ENCODE data around the gene PRRT1. TPM values are rescaled to one million over a fixed set of nuclear protein-coding genes. Genes with fewer than 3 reads are reported as not detected.

The PRRT1 gene
- total RNA-seq, 2 donors from 2014 or later = 2.0 to 3.0 TPM

DNA sequence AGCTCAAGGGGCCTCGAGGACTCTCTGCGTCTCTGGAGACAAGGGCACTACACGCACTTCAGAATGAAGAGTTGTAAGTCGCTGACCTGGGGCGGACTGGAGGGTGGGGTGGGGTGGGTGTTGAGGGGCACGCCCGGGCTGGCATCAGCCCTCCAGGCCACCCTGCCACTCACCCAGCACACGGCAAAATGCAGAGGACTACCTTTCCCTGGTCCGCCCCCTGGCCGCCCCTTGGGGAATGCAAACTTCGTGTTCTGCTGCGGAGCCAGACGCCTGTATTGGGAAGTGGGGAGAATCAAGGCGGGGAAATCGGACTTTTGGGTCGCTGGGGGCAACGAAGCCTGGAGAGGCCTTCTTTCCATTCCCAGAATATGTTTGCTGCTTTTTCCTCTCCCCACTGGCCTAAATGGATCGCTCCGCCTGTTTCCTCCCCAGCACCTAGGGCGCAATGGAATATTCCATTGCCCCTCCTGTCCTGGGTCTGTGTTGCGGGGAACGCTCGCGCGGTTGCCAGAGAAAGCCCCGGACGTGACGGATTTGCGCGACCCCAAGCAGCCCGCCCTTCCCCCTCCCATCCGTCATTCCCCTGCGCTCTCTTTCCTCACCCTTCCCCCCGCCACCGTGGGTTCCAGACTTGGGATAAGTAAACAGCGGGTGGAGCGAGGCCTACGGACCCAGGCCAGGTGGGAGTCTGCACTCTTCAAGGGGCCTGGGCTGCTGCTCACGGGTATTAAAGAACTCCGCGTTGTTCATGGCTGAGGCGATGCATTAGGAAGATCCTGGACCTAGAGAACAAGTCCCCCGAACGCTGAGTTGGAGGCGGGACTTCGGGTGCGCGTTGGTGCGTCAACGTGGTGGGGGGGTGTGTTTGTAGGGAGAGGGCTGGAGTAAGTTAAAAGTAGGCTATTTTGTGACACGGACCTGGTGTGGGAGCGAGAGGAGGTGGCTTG, 2.1 kb upstream of the PRRT1 start, which contains the start of gene PPT2:
PPT2 (plus strand) TSS at position 578 of the 950 bp plus-strand sequence. CDS start 454 bp downstream, outside the sequence.
- Mint-ChIP-seq H3K4me1 (peaks cover 40% of the 10 kb centered on the region), H3K36me3 (ENCODE audit: low read depth) (peaks cover 35% of the 10 kb centered on the region), H3K9me3 (peaks cover 11% of the 10 kb centered on the region), H3K27me3 (ENCODE audit: insufficient read depth) (peaks cover 27% of the 10 kb centered on the region), H3K4me3 (peak within 1 kb of the TSS; percentile 97), H3K27ac (peak within 1 kb of the TSS; percentile 98)
- DNase-seq = peak; percentile 95
- Histone ChIP-seq H3K36me3 (ENCODE audit: control insufficient read depth, insufficient read depth, low read length) (peaks cover 34% of the 10 kb centered on the region), H3K4me1 (ENCODE audit: control insufficient read depth, insufficient read depth, low read length) (peaks cover 11% of the 10 kb centered on the region), H3K9ac (ENCODE audit: extremely low read depth, low read length, poor library complexity, severe bottlenecking) (peak within 1 kb of the TSS; percentile 94), H3K27ac (ENCODE audit: low read depth, low read length) (peak within 1 kb of the TSS; percentile 77), H3K27me3 (ENCODE audit: control insufficient read depth, insufficient read depth, low read length, poor library complexity, severe bottlenecking) (no peaks in the 10 kb centered on the region), H3K9me3 (ENCODE audit: control insufficient read depth, low read length) (peaks cover 16% of the 10 kb centered on the region), H3K4me3 (ENCODE audit: low read length) (peak within 1 kb of the TSS; percentile 98)
- WGBS, 2 experiments (ENCODE audit: insufficient coverage in 1 of 2, insufficient read length in 1 of 2) = 0% methylated on average over 13 to 50 of the region's 52 CpGs
- TF ChIP-seq, protein P1, sequence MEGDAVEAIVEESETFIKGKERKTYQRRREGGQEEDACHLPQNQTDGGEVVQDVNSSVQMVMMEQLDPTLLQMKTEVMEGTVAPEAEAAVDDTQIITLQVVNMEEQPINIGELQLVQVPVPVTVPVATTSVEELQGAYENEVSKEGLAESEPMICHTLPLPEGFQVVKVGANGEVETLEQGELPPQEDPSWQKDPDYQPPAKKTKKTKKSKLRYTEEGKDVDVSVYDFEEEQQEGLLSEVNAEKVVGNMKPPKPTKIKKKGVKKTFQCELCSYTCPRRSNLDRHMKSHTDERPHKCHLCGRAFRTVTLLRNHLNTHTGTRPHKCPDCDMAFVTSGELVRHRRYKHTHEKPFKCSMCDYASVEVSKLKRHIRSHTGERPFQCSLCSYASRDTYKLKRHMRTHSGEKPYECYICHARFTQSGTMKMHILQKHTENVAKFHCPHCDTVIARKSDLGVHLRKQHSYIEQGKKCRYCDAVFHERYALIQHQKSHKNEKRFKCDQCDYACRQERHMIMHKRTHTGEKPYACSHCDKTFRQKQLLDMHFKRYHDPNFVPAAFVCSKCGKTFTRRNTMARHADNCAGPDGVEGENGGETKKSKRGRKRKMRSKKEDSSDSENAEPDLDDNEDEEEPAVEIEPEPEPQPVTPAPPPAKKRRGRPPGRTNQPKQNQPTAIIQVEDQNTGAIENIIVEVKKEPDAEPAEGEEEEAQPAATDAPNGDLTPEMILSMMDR (conservative IDR thresholded peaks at IDR 0.05) = peak; percentile 63

DNA sequence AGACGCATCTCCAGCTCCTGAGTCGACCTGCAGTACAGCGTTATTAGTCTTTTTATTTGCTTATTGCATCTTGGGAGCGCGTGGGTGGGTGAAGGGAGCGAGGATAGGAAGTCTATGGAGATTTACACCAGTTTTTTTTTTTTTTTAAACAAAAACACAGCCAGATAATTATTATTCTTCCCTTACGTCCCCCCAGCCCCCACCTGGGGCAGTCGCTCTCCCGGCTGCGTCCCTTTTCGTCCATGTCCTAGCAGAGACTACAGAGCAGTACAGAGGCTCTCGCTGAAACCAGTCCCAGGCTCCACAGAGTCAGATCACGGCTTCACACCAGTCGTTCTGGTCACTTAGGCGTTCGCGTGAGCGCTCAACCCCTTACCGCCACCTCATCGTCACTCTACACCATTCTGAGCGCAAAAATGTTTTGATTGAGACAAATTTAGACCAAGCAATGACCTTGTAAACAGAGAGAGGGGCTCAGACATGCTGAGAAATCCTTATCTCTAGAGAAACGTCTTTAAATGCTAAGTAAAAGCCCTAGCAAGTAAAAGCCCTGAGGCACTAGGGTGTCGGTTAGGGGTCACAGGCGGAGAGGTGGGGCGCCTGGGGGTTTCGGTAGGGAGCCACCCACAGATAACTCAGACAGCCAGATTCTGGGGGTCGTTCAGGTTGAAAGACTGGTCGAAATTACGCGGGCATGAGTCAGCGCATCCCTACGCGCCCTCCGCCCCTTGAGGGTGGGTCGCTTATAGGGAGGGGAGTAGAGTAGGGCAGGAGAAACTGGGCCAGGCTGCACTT, 1.2 kb upstream of the PRRT1 start:
- Histone ChIP-seq H3K27me3 (ENCODE audit: control insufficient read depth, insufficient read depth, low read length, poor library complexity, severe bottlenecking) (no peaks in the 10 kb centered on the region), H3K36me3 (ENCODE audit: control insufficient read depth, insufficient read depth, low read length) (peaks cover 25% of the 10 kb centered on the region), H3K9me3 (ENCODE audit: control insufficient read depth, low read length) (peaks cover 10% of the 10 kb centered on the region), H3K27ac (ENCODE audit: low read depth, low read length) (peak overlapping the region; percentile 77), H3K9ac (ENCODE audit: extremely low read depth, low read length, poor library complexity, severe bottlenecking) (peak overlapping the region; percentile 94), H3K4me1 (ENCODE audit: control insufficient read depth, insufficient read depth, low read length) (peaks cover 11% of the 10 kb centered on the region), H3K4me3 (ENCODE audit: low read length) (peak overlapping the region; percentile 98)
- Mint-ChIP-seq H3K36me3 (ENCODE audit: low read depth) (peaks cover 26% of the 10 kb centered on the region), H3K27me3 (ENCODE audit: insufficient read depth) (peaks cover 32% of the 10 kb centered on the region), H3K4me1 (peaks cover 38% of the 10 kb centered on the region), H3K4me3 (peak overlapping the region; percentile 97), H3K27ac (peak overlapping the region; percentile 98), H3K9me3 (peaks cover 7% of the 10 kb centered on the region)
- 2 to 9% methylated on average over 22 to 35 of the region's 35 CpGs for WGBS, 2 experiments (ENCODE audit: insufficient coverage in 1 of 2, insufficient read length in 1 of 2)
- TF ChIP-seq, protein P1 (conservative IDR thresholded peaks at IDR 0.05) = no peak
- peak; percentile 90 for DNase-seq

DNA sequence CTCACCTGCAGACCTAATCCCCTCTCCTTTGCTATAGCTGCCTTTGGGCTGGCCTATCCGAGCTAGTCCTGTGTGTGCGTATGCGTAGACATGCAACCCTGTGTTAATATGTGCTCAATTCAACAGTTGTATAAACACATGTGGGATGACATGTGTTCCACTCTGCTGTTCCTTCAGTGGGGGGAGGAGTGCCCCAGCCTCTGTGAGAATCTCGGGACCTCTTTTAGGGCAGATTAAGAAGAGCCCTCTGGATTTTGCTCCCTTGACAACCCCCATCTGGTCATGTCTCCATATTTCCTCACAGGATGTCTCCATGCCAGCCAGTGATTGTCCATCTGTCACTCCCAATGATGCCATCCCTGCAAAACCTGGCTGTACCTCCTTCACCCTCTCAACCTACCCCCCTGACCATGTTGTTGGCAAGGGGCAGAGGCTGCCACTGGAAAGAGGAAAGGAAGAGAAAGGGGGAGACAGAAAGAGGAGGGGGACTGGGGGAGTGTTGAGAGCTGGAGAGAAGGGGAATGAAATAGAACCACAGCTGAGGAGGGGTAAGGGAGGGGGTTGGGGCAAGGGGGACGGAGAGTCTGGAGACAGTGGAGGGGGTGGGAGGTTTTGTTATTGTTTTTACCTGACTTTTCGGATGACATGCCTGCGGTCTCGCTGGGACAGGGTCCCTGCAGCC, 417 bp downstream of the PRRT1 start:
- Histone ChIP-seq H3K27me3 (ENCODE audit: control insufficient read depth, insufficient read depth, low read length, poor library complexity, severe bottlenecking) (no peaks in the 10 kb centered on the region), H3K9ac (ENCODE audit: extremely low read depth, low read length, poor library complexity, severe bottlenecking) (no peak overlapping the region), H3K27ac (ENCODE audit: low read depth, low read length) (no peak overlapping the region), H3K36me3 (ENCODE audit: control insufficient read depth, insufficient read depth, low read length) (peaks cover 9% of the 10 kb centered on the region), H3K4me3 (ENCODE audit: low read length) (no peak overlapping the region), H3K9me3 (ENCODE audit: control insufficient read depth, low read length) (no peaks in the 10 kb centered on the region), H3K4me1 (ENCODE audit: control insufficient read depth, insufficient read depth, low read length) (peaks cover 11% of the 10 kb centered on the region)
- H3K36me3 Mint-ChIP-seq (ENCODE audit: low read depth) = peaks cover 11% of the 10 kb centered on the region
- TF ChIP-seq, protein P1 (conservative IDR thresholded peaks at IDR 0.05) = no peak
- no peak for DNase-seq
- WGBS, 2 experiments (ENCODE audit: insufficient coverage in 1 of 2, insufficient read length in 1 of 2) = 62 to 88% methylated on average over 4 to 8 of the region's 8 CpGs
- peaks cover 51% of the 10 kb centered on the region for H3K4me1 Mint-ChIP-seq
- peaks cover 32% of the 10 kb centered on the region for H3K27me3 Mint-ChIP-seq (ENCODE audit: insufficient read depth)
- H3K4me3 Mint-ChIP-seq = peak overlapping the region; percentile 97
- no peak overlapping the region for H3K27ac Mint-ChIP-seq
- H3K9me3 Mint-ChIP-seq = no peaks in the 10 kb centered on the region

Data from endodermal cell (in vitro differentiated cells).